ENCODE measurements around the gene TMOD2.

The TMOD2 gene

DNA sequence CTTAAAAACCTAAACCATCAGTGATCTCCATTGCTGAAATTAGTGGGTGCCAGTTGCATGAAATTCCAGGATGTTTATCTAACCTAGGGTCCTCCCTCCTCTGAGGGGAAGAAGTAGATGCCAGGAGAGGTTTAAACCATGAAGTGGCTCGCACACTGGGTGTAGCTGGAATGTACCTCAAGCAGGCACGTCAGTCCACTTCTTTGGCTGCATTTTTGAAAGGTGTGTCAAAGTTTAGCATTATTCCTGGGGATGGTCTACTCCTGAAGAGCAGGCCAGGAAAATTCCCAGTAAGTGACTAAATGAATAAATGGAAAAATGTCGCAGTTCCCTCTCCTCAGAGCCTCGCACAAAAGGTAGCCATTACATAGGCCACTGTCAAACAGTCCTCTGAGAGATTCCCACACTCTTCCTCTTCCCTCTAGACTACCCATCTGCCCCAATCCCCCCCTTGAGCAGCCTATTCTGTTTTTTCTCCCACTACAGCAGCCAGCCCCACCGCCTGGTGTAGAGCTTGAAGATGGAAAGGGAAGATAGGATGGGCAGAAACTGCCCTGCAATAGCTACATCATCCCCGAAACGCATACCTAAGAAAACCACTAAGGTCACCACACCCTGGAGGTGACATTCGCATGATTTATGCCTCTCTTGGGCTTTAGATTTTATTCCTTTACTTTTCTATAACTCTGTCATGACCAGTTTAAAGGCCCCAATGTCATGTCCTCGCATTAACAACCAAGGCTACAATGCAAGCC, 77.4 kb downstream of the TMOD2 start:
- no peak for DNase-seq

DNA sequence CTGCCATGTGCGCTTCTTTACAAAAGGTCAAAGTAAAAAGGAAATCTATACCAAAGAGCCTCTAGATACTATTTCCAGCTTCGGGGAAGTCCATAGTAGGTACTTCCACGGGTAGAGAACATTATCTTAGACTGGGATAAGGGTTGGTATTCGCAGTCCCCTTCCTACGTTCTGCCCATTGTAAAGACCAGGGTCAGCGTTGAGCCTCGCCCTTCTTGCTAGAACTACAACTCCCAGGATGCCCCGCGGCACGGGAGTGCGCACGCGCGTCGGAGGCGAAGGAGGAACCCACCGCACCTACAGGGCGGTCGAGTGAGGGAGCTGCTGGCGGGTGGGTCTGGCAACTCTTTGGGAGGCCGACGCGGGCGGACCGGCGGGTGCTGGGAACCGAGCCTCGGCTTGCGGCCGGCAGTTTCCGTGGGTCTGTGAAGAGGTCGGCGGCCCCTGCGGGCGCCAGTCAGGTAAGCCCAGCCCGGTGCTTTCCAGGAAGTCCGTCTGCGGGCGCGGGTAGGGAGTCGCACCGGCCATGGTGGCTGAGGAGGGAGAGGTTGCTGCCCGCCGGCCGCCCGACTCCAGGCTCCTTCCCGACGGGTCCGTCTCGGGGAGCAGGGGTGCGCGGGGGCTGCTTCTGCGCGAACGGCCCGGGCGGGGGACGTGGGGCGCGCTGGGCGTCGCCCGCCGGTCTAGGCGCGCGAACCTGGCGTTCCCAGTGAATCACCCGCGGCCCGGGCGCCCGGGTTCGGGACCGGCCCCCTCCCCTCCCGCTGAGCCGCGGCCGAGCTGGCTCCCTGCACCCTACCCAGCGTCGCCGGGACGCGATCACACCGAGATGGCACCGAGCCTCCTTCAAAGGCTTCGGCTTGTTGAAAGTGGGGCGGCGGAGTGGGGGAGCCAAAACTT, 78.2 kb downstream of the TMOD2 start, which contains the start of gene TMOD3:
Gene TMOD3, plus strand, starts transcription at position 278 of the 900 bp plus-strand sequence. CDS start 33,232 bp downstream, outside the sequence.
- peak; percentile 89 for DNase-seq

DNA sequence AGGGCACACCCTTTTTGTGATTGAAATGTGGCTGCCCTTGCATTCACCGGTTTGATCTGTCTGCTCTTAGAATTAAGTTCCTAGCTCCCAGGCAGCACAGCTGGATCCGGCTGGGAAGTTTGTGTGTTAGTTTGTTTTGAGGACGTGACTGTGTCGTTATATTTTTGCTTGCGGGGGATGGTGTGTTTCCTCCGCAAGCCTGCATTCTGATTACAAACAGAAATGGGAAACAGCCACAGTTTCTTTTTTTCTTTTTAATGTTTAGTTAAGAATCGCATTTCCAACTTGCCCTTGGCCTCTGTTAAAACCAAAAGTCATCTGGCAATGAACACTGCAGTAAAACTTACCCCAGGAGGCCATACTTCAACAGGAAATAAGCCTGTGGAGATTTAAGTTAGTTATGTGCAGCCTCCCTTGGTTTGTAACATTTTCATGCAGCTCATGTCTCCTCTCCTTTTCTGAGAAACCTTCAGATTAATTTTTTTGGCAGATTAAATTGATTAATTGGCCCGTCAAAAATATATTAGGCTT, 78.9 kb downstream of the TMOD2 start:
- DNase-seq, result no peak

DNA sequence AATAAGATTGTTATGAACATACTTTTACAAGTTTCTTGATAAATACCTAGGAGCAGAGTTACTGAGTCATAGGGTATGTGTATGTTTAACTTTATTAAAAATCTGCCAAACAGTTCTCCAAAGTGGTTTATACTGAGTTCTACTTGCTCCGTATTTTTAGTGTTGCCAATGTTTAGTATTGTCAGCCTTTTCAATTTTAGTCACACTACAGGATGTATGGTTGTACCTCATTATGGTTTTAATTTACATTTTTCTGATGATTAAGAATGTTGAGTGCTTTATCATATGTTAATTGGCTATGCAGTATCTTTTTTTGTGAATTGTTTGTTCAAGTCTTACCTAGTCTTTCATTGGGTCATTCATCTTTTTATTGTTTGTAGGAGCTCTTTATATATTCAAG, 82.4 kb downstream of the TMOD2 start:
- no peak for DNase-seq

DNA sequence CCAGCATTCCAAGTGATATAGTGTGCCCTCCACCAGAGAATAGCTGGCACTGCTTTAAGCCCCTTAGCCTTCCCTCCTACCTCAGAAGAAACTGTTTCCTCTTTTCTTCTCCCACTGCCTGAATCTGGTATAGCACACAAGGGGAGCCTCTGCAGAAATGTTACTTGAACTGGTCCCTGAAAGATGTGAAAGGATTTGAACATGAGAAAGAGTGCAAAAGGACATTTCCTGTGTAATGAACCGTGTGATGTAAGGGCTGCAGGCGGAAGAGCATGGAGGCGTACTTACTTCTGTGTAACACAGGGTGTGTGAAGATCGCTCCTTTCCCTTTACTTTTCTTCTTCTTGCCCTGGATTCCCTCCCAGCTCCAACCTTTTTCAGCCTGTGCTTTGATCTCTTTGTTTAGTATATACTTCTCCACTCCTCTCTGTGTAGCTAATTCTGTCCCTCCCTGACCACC, 86.4 kb downstream of the TMOD2 start:
- no peak for DNase-seq

DNA sequence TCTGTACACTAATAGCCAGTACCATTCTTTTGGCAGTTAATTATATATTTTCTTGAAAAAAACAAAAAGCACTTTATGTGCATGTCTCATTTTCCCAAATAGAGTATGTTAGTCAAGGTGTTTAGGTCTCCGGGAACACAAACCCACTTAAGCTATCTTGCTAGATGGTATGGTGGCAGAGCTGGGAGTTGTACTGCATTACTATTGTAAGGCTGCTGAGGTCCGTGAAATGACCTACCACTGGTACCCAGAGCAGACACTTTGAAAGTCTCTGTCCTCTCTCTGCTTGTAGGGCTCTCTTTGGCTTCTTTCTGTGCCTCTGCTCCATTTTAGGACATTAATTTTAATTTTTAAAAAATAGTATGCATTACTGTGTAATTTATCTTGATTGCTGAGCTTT, 86.9 kb downstream of the TMOD2 start:
- no peak for DNase-seq

DNA sequence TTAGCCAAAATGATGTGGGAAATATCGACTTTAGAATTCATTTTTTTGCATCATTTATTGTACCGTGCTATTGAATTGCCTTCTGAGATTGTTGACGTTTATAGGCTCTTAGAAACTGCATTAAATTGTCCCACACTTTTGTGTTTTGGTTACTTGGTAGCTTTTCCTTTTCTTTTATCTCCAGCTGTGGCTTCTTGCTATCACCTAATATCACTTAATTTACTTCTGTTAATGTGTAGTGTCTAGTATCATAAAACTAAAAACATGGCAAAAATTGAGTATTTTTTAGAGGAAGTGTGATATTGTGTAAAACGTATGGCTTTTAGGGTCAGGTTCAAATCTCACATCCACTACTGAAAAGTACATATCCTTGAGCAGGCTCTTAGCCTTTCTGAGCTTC, 89.3 kb downstream of the TMOD2 start:
- DNase-seq, result no peak

DNA sequence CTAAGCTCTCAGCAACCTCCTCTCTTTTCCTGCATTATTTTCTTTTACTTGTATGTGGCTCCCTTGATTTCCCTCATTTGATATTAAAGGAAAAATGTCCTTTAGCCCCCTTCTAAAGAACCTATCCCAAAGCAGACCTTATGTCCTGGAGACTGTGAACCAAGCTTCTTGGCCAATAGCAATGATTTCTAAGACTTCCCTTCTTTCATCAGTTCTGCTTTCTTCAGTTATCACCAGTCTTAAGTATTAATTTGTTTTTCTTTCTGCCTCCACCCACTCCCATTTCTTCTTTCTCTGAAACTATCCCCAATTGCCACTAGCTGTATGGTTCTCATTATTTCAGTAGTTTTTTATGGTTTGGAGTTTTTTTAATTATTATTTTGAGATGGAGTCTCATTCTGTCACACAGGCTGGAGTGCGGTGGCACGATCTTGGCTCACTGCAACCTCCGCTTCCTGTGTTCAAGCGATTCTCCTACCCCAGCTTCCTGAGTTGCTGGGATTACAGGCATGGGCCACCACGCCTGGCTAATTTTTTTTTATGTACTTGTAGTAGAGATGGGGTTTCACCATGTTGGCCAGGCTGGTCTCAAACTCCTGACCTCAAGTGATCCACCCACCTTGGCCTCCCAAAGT, 90.1 kb downstream of the TMOD2 start:
- no peak for DNase-seq

DNA sequence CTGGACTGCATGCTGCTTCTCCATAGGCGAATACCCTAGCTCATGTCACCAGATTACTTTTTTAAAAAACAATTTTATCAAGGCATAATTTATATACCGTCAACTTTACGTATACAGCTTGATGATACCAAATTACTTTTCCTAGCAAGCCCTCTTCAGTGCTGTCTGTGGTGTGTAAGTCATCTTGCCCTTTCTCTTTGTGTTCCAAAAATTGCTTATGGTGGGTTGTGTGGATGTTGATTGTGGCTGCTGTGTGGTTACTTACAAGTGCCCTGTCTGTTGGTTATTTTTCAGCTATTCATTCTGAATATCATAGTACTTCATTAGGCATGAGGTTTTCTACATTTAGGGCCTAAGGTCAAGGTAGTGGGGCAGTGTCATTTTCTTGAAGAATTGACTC, 90.9 kb downstream of the TMOD2 start:
- no peak for DNase-seq

DNA sequence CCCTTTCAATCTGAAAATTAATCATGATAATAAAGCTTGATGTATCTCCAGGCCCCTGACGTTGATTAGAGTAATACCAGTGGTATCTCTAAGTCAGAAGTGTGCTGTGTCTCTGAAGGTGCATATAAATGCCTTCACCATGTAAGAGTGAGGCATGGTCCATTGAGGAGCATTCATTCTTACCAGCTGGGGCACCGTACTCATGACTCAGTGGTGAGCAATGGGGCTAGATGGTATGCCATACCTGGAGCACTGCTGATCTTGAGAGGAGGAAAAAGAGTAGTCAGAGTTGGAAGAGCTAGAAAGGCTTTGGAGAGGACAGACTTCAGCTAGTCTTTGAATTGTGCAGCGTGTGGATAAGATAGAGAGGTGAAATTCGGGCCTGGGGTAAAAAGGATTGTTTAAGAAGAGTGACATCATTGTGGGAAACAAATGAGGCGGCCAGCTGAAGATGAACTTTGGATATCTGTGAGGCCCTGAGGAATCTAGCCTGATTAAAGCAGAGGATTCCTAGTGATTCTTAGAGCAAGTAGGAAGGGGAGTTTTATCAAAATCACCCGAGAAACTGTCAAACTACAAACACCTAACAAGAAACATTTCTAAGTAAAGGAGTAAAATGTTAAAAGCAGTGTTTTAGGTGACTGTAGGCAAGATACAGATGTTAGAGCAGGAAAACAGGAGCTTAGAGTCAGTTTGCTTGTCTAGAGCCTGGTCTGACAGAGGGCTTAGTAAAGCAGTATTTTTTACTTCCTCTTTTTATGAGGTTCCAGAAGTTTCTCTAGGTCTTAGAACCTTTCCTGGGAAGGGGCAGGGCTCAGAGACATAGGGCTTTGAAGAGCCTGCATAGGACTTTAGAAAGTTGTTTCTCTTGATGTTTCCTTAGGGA, 91.7 kb downstream of the TMOD2 start:
- no peak for DNase-seq

DNA sequence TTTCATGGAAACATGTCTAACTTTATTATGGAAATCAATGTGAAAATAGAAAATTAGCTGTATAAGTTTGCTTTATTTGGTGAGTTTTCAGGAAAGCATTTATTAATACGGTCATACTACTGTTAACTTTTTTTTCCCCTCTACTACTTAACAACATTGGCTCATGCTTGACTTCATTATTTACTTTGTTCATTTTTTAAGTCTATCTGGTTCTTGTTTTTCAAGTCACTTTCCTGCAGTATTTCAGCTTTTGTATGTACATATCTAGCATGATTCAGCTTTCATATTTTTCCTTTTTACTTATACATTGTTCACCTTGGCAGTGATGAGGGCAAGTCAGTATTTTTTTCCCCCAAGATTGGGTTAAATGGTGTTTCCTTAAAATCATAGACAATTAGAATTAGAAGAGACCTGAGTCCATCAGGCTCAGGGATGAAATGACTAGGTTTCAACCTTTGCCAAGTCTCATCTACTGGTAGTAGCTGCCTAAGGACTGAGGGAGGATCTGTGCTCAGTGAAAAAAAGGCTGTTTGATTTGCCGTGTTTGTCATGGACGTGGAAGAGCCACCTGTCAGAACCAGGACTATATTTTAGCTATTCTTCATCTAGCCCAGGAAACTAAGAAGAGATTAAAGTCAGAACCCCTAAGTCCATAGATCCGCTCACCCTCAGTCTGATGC, 93.5 kb downstream of the TMOD2 start:
- no peak for DNase-seq

DNA sequence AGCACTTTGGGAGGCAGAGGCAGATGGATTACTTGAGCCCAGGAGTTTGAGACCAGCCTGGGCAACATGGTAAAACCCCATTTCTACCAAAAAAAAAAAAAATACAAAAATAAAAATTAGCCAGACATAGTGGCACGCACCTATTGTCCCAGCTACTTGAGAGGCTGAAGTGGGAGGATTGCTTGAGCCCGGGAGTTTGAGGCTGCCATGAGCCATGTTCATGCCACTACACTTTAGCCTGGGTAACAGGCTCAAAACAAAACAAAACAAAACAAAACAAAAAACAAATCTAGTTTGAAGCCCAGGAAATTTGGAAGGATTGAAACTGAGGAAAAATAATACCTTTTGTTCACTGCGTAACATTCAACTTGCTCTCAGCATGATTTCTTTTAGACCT, 94.7 kb downstream of the TMOD2 start:
- DNase-seq, result no peak

DNA sequence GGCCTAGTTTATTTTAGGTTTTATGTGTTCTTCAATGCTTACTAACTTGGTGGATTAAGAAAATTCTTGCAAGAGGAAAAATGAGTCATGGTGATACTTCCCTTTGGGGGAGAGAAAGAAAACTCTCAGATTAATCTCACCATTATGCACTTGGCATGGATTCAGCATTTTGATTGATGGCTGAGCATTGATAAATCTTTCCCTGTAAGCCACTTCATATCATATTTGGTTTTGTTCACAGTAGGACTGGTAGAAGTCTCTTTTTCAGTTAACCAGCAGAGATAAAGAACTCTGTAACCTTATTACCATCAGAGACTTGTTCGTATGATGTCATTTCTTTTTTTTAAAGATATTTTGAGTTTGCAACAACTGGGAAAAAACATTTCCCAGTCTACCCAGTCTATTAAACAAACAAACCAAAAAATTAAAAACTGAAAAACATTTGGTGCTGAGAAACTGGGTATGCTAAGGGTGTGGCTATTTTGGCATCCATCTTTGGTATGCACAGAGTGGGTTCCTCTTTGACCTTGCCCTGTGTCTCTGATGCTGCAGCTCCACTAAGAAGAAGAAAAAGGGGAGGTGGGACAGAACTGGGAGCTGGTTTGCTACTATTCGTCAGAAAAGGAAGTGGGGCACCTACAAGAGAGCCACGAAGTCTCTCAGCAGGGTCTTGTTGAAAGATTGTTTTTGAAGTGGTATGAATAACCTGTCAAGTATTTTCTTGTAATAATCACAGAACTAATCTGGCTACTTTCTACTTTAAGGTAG, 95.2 kb downstream of the TMOD2 start:
- DNase-seq, result no peak

DNA sequence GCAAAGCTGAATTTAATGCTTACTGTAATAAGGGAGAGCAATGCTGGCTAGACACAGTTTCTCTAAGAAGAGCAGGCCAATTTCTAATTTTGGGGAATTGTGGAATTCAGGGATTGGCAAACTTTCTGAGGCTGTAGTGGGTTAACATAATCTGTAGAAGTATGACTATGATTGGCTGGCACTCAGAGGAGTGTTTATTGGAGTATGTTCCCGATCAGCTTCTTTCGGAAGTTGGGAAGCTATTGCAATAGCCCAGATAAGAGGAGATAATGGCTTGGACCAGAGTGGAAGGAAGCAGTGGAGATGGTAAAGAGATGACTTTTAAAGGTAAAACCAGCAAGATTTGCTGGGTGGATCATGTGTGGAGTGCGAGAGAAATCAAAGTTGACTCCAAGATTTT, 97.4 kb downstream of the TMOD2 start:
- no peak for DNase-seq

DNA sequence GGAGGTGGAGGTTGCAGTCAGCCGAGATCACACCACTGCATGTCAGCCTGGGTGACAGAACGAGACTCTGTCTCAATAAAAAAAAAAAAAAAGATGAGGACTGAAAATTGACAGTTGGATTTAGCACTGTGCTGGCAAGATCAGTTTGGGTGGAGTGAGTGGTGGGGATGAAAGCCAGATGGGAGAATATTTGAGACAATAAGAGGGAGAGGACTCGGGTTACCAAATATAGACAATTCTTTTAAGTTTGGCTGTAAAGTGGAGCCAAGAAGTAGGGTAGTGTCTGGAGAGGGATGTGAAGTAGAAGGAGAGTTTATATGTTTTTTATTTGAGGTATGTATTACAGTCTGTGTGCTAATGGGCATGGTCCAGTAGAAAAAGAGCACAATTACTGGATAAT, 98.5 kb downstream of the TMOD2 start:
- no peak for DNase-seq

DNA sequence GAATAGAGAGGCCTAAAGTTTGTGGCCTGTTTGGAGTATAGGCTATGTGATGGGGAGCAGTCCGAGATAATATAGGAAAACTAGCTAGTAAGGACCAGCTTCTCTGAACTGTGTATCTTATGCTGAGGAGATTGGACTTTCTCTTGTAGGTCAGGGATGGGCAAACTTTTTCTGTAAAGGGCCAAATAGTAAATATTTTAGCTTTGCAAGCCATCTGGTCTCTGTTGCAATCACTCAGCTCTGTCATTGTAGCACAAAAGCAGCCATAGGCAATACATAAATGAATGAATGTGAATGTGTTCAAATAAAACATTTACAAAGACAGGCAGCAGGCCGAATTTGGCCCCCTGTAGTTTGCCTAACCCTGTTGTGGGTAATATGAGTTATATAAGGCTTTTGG, 102.6 kb downstream of the TMOD2 start:
- DNase-seq, result no peak

DNA sequence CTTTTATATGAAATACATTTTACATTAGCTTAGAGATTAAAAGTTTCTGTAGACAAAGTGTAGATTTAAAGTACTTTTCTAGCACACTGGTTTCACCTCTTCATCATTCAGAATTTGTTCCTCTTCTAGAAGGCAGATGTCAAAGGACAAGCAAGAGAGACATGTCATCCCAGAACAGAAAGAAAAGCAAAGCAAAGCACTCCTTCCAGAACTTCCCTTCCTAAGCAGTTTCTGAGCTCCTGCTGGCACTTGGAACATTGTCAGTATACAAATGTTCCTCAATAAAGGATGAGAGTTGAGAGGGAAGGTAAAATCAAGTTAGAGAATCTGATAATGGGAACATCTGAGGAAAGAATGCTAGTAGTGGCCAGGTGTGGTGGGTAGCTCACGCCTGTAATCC, 104.2 kb downstream of the TMOD2 start:
- no peak for DNase-seq

DNA sequence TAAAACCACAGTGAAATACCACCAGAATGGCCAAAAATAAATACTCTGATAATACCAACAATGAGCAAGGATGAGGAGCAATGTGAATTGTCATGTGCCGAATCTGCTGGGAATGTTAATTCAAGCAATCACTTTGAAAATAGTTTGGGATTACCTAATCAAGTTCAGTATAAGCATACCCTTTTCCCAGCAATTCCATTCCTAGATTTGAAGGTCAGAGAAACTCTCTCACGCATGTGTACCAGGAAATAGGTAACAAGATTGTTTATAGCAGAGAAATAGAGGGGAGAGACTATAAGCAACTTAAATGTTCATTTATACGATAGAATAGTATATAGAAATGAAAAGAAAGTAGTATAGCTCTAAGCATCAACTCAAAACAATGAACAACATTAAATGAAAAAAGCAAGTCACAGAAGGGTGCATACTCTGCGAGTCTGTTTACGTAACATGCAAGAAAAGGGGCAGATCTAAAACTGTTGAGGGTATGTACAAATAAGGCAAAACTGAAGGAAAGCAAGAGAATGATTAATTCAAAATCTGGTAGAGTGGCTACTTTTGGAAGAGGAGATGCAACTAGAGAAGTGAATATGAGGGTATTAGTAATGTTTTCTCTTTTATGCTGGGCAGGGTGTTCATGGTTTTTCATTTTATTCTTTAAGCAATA, 105.5 kb downstream of the TMOD2 start:
- DNase-seq, result no peak

DNA sequence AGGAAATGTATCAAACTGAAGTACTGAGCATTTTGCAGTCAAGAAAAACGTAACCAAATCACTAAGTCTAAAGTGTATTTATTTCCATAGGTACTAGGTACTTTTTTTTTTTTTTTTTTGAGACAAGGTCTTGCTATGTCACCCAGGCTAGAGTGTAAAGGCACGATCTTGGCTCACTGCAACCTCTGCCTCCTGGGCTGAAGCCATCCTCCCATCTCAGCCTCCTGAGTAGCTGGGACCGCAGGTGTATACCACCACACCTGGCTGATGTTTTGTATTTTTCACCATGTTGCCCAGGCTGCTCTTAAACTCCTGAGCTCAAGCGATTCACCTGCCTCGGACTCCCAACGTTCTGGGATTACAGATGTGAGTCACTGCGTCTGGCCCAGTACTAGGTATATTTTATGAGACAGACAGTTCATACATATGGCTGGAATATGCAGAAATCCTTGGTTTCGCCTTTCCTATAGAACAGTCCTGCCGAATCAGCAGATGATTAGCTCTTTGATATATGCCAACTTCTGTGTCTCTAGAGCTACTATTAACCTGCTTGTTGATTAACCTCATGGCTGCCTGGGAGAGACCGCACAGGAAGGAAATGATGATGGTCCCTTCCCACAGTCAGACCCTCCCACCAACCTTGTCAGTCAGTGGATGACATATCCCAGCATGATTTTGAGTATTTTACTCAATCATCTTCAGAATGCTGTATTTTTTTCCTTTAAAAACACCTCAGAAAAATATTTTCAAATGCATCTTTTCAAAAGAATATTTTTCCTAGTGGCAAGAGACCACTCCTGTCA, 110.4 kb downstream of the TMOD2 start:
- peak; percentile 52 for DNase-seq
